Ramos (cell line): ENCODE results near the gene PI3.
"Not testable (repeated sequence)": the region's sequence is repeated elsewhere in the genome, so short reads cannot be mapped to it uniquely, and the experiment has no call there.

Experiments used
- in situ Hi-C: fragments of 300-500 bp; cut with MboI; formaldehyde crosslinking; loops from one replicate; pipeline ENCODE4 v1.14.3; 2022; ENCODE audit warnings: low sequenced_read_pairs; ENCODE audit not compliant: unreplicated experiment

Gene PI3, protein sequence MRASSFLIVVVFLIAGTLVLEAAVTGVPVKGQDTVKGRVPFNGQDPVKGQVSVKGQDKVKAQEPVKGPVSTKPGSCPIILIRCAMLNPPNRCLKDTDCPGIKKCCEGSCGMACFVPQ

DNA sequence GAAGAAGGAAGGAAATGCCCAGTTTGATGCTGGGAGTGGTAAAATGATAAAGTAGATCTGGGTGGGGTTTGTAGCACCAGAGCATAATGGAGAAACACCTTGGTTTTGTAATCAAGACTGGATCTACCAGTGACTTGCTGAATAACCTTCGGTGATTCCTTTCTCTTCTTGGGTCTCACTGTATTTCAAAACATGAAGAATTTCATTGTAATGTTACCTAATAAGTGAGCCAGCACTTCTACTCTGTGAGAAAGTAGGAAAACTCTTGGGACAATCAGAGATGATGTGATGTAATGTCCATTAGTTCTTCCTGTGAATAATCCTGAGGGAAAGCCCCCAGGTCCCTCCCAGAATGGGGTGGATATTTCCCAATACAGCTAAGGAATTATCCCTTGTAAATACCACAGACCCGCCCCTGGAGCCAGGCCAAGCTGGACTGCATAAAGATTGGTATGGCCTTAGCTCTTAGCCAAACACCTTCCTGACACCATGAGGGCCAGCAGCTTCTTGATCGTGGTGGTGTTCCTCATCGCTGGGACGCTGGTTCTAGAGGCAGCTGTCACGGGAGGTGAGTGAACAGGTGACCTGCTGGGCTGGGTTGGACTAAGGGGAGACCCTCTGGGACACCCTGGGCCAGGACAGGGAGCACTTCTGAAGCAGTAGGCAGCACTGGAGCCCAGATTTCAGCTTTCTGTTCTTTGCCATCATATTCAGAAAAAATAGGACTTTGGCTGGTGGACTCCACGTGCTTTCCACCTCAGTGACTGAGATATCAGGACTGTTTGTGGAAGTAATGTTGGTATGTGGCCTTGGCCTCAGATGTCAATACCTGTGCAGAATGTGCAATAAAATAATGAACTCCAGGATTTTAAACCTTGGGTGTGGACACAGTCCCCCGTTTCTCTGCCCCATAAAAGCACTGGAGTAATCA lies at the start of gene PI3:
Gene PI3, plus strand, starts transcription at position 469 of the 931 bp plus-strand sequence. Its CDS starts 21 bp downstream, at position 490.
- in situ Hi-C loops: no loop called here

DNA sequence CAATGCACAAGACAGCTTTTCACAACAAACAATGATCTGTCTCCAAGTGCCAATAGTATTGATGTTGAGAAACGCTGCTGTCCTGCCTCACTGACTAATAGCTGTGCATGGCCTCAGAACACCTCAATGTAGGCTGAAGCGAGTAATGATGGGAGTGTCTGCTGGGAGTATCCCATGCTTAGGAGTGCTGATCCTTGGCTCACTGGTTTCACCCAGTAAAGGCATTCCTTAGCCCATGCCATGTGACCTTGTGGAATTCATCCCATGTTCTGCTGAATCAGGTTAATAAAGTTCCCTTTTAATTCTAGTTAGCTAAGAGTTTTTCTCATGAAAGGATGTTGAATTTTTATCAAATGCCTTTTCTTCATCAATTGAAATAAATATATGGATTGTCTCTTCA lies 46.6 kb upstream of the PI3 start:
- in situ Hi-C loops: no loop called here

DNA sequence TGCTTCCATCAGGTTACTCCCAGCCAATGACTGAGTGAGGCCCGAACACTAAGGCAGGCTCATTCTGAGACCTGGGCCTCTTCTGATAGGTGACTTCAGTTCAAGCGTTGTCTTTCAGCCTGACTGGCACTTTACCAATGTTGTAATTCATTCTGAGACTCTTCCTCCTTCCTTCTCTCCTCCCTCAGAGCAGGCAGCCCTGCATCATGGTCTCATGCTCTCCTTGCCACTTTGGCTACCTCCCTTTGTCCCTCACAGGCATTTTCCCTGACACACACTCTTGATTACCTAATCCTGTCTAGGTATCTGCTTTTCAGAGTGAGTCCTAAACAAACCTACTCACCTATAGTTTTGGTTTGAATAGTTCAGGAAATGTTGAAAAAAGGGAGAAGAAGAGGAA lies 37.8 kb upstream of the PI3 start:
- in situ Hi-C loops: no loop called here

DNA sequence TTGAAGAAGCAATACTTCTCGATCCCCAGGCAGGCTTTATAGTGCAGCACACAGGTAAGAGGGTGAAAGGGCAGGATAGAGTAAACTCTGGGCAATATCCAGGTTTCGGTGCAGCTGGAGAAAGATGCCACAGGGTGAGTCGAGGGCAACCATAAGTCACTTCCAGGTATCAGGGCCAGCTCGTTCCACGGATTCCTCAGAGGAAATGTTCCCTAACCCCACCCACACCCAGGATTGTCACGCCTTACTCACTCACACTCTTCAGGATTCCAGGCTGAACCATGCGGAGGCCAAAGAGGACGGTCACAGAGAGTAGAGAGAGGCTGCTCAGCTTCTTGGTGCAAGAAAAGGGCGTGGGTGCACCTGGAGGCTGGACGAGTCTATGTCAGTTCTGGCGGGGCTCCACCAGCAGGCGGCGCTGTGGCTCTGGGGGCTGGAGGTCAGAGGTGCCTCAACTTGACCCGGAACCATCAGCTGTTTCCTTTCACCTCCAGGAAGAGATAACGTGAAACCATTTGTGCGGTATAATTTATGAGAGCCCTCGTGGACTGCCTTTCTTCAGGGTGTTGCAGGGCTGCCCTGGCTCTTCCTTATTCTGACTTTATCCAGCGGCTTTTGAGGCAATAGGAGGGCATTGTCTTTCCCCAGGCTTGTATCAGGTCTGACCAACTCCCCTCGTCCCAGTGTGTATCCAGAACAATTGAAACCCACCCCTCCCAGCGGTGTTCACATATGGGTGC lies 36.0 kb upstream of the PI3 start:
- in situ Hi-C loops: no loop called here

DNA sequence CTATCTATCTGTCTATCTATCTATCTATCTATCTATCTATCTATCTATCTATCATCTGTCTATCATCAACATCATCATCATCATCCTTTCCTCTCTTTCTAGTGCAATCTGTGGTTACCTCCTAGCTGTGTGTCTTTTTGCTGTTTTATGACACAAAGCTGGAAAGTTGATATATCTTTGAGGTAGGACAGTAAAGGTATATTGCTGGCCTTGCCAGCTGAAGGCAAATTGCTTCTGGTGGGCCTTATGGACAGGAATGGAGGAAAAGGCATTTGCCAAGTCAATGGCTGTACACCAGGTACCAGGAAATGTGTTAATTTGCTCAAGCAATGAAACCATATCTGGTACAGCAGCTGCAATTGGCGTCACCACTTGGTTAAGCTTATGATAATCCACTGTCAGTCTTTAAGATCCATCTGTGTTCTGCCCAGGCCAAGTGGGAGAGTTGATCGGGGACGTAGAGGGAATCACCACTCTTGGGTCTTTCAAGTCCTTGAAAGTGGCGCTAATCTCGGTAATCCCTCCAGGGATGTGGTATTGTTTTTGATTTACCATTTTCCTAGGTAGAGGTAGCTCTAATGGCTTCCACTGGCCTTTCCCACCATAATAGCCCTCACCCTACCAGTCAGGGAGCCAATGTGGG lies 34.8 kb upstream of the PI3 start:
- in situ Hi-C loops: not testable (repeated sequence)

DNA sequence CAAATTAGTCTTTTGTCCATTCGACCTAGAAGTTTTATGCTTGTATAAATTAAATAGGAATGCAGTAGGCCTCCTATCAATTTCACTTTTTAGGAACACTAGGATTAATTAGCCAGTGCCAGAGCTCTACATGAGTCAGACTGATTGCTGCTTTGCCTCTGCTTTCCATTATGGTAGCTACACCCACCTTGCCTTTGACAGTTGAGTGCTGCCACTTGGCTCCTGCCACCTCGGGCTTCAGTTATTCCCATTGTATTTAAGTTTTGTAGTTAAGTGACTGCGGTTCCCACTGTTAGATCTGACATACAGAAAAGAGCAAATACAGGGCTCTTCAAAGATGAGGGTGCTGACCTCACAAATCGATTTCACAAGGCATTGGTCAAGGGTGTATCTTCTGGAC lies 33.9 kb upstream of the PI3 start:
- in situ Hi-C loops: no loop called here

DNA sequence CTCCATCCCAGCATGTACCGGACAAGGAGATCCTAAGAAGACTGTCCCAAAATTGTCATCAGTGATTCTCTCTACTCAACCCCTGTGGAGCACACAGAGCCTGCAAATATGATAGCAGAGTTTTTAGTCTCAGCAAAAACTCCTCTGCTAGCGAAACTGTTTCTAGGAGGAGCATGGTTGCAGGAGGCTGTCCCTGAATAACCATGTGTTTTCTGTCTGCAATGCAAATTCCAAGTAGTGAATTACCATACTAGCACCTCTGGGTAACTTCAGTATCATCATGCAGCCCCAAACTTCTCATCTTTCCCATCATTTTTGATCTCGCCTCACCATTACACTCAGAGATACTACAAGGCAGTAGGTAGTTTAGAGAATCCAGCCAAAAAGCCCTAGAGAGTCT lies 25.6 kb upstream of the PI3 start:
- in situ Hi-C loops: no loop called here

DNA sequence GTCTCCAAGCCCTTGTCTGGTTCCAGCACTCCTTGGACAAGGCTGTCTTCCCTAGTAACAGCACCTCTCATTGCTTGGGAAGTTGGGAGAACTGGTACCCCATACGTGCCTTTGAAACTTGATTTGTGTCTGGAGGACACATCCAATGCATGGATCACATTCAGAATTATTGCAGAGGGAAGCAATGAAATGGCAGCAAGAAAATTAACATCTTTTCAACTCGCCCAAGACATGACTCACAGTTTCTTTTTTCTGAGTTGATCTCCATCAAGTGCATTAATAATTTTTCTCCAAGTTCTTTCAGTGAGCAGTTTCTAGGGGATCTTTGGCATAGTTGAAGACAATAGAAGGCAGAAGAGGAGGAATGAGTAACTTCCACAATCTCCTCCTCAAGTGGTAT lies 22.3 kb upstream of the PI3 start:
- in situ Hi-C loops: no loop called here

DNA sequence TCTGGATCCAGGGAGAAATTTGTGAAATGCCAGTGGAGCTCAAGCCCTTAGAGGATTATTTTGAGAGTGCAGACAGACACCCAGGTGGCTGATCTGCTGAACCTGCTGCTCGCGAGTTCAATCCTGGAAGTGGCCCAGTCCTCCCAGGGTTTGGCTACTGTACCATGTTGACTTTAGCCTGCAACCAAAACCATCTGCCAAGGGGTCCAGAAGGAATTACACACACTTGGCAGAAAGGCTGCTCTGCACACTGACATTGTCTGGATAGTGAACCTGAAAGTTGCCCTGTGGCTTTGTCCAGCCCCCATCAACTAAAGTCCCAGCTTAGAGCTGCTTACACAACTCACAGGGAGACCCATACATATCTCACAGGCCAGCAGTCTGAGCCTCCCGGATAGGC lies 21.6 kb upstream of the PI3 start:
- in situ Hi-C loops: no loop called here

DNA sequence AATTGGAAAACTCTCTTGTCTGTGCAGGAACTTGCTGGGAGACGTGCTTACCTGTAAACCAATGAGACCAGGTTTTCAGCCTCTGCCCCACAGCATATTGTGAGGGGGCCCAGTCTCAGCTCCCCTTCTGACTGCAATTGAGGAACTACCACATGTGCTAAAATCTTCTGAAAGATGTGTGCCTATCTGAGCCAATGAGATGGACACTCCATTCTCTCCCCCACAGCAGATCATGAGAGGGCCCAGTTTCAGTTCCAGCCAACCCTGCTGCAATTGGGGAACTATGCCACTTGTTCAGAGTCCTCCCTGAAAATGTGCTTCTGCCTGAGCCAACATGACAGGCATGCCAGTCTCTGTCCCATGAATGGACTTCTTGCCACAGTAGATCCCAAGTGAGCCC lies 20.9 kb upstream of the PI3 start:
- in situ Hi-C loops: no loop called here

DNA sequence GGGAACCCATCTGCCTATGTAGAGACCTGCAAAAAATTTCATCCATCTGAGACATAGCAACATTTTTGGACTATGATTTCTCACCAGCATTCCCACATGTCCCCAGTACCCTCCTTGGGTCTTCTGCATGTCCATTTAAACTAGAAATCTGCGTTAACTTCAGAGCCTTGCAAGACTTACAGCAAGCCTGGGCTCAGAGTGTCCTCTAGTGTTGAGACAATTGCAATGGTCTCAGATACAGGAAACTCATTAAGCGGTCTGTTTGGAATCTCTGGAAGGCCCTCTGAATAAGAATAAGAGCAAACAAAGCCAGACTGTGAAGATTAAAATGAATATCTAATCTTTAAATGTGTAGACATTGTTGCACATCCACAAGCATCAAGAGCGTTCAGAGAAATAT lies 20.5 kb upstream of the PI3 start:
- in situ Hi-C loops: no loop called here

DNA sequence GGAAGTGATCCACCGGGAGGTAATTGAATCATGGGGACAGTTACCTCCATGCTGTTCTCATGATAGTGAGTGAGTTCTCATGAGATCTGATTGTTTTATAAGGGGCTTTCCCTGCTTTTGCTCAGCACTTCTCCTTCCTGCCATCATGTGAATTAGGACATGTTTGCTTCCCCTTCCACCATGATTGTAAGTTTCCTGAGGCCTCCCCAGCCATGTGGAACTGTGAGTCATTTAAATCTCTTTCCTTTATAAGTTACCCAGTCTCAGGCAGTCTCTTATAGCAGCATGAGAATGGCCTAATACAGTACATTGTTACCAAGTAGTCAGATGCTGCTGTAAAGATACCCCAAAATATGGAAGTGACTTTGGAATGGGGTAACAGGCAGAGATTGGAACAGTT lies 19.9 kb upstream of the PI3 start:
- in situ Hi-C loops: not testable (repeated sequence)

DNA sequence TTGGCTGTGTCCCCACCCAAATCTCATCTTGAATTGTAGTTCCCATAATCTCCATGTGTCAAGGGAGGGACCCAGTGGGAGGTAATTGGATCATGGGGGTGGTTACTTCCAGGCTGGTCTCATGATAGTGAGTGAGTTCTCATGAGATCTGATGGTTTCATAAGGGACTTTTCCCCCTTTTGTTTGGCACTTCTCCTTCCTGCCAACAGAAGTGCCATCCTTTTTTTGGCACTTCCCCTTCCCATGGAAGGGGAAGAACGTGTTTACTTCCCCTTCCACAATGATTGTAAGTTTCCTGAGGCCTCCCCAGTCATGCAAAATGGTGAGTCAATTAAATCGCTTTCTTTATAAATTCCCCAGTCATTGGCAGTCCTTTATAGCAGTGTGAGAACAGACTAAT lies 18.0 kb upstream of the PI3 start:
- in situ Hi-C loops: no loop called here

DNA sequence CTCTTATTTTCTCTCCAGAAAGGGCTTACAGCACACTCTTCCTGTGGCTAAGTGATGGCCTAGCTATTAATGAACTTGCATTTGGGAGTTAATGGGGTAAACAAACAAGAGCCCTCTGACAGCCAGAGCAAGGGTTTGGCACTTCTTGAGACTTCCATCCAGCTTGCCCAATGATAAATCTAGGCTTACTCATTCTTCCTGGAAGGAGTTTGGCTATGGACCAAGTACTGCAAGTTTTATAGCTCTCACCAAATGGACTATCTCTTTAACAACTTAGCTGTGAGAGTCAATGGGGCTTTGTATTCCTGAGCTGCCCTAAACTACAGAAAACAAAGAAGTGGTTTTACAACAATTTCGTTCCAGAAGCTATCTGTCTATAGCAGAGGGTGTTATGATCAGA lies 16.7 kb upstream of the PI3 start:
- in situ Hi-C loops: no loop called here

DNA sequence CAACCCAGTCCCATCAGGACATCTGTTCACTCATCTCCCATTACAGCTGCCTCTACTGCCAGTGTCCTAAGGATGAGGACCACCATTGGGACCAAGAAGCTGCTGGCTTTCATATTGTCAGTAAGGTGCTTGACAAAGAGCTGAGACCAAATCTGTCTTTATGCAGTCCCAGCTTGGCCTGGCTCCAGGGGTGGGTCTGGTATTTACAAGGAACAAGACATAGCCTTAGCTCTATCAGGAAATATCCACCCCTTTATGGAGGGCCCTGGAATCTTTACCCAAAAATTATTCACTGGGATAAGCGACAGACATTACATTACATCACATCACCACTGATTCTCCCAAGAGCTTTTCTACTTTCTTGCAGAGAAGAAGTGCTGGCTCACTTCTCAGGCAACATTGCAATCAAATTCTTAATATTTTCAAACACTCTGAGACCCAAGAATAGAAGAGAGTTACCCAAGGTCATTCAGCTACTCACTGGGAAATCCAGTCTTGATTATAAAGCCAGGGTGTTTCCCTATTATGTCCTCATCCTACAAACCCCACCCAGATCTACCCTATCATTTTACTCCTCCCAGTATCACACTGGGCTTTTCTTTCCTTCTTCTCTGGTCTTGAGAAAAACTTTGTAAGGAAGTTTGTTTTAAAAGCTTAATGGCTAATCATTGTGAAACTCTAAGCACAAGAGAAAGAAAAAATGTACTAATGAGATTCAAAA lies 11.5 kb upstream of the PI3 start:
- in situ Hi-C loops: no loop called here

DNA sequence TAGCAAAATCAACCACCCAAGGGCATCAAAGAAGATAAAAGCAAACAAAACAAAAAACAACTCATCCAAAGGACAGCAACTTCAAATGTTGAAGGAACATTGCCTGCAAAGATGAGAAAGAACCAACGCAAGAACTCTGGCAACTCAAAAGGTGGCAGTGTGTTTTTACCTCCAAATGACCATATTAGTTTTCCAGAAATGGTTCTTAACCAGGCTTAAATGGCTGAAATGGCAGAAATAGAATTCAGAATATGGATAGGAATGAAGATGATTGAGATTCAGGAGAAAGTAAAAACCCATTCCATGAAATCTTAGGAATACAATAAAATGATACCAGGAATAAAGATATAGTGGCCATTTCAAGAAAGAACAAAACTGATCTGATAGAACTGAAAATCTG lies 9.8 kb upstream of the PI3 start:
- in situ Hi-C loops: no loop called here

DNA sequence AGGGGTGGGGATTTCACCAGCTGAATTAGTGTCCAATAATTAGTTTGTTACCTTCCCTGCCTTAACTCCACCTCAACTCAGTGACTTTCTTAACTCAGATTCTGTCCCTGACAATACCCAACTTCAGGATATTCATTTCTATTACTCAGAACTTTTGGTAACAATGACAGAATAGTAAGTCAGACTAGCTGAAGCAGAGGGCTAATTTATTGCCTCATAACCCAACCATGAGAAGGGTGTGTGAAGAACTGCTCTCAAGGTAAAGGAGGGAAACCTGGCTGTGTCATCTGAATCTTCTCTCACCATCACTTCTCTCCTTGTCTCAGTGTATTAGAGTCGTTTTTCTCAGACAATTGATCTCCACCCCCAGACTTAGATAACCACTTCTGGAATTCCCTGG lies 1.2 kb upstream of the PI3 start:
- in situ Hi-C loops: no loop called here

DNA sequence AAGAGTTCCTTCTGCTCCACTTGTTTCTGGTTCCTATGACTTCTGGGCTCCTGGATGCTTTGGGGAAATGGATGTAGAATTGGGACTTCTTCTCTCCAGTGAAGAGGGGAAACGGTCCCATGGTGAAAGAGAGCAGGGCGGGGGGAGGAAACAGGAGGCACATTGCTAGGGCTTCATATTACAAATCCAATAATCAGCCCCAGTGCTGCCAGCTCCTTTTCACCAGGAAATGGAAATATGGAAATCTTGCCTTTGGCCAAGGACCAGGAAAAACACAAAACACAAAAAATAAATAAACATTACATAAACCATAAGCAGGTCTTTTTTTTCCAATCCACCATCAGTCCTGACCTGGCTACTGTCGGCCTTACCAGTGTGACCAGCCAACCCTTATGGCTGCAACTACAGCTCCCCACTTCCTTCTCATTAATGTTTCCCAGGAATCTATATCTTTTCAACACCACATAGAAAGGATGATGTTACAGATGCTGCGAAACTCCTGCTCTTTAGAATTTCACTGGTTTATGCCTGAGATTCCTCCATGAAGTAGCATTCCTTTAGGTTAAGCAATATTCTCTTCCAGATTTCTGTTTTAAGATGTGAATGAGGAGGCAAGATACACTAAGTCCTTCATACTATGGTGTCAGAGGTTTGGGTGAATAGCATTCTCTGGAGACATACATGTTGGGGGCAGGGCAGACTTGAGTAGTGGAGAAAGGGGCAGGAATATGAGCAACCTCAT lies 2.0 kb downstream of the PI3 start:
- in situ Hi-C loops: no loop called here

DNA sequence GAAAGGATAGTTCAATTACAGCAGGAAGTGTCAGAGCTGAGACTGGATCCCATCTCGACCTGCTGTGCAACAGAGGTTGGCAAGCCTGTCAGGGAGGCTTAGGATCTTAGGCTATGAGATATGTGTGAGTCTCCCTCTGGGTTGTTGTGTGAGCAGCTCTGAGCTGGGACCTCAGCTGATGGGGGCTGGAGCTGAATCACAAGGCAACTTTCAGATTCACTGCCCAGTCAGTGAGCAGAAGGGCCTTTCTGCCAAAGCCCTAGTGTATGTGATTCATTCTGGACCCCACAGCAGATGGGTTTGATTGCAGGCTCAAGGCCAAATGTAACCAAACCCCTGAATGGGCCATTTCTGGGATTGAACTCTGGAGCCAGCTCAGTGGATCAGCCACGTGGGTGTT lies 4.5 kb downstream of the PI3 start:
- in situ Hi-C loops: no loop called here

DNA sequence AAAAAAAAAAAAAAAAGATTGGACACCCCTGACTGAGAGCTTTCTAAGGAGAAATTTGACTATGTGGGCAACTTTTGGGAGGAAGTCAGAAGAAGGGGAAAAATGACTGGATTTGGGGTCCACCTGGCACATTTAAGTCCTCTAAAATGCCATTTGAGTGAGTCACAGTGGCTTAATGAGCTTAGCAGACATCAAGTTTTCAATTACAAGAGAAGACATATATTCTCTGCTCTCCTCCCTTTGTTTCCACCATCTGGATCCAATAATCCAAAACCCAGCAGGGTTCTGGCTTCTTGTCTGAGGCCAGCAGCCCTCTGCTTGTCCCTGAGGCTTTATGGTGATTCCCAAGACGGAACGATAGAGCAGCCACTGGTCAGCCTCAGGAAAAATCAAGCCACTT lies 6.9 kb downstream of the PI3 start:
- in situ Hi-C loops: no loop called here
